Body of pancreas (tissue), 4 donors: ENCODE results near the gene TMTC2. TPM values are rescaled to one million over a fixed set of nuclear protein-coding genes. Genes with fewer than 3 reads are reported as not detected.
"Not testable (repeated sequence)": the region's sequence is repeated elsewhere in the genome, so short reads cannot be mapped to it uniquely, and the experiment has no call there.

ENCODE experiments used
- ATAC-seq: fragments of 150-250 bp; one replicate; pipeline ENCODE4 v1.9.1; 2016
- DNase-seq, 4 donors: peaks; one replicate each; pipeline ENCODE4 v3.0.0-alpha.2; 2019
- H3K27ac ChIP-seq, 4 donors: fragments of 200-600 bp; sonication (generic); 1 replicate in 3 of 4; 2 replicates in 1 of 4; pipeline versions ENCODE4 v1.5.1 to v1.6.1; 2016 to 2019; ENCODE audit warnings: mild to moderate bottlenecking in 1 of 4, mixed read lengths in 1 of 4, moderate library complexity in 1 of 4
- H3K27me3 ChIP-seq, 2 donors: fragments of 200-600 bp; sonication (generic); one replicate each; pipeline ENCODE4 v1.6.0; 2016; ENCODE audit warnings: mild to moderate bottlenecking in 1 of 2
- H3K36me3 ChIP-seq, 2 donors: fragments of 200-600 bp; sonication (generic); replicated peaks in 1 of 2; 2 replicates each; pipeline ENCODE4 v1.5.1; 2016; ENCODE audit warnings: low read depth in 2 of 2; ENCODE audit not compliant: insufficient read depth in 1 of 2
- H3K4me1 ChIP-seq: fragments of 200-600 bp; sonication (generic); one replicate; pipeline ENCODE4 v1.6.0; 2016
- H3K4me3 ChIP-seq, 2 donors: fragments of 200-600 bp; sonication (generic); 1 replicate in 1 of 2; 2 replicates in 1 of 2; pipeline ENCODE4 v1.5.1; 2016 to 2019
- H3K9me3 ChIP-seq, 3 donors: fragments of 200-600 bp; sonication (generic); 1 replicate in 2 of 3; 2 replicates in 1 of 3; pipeline ENCODE4 v1.5.1; 2016
- CTCF ChIP-seq, 7 experiments: fragments of 450-650 bp in 4 of 7; fragments of 200-600 bp in 3 of 7; sonication (generic) in 3 of 7; IDR thresholded peaks; one replicate each; pipeline ENCODE4 v1.5.1; 2016 to 2019; ENCODE audit warnings: antibody characterized with exemption in 7 of 7
- POLR2A ChIP-seq, 3 donors: fragments of 450-650 bp; IDR thresholded peaks; one replicate each; pipeline ENCODE4 v1.6.1; 2016; ENCODE audit warnings: antibody characterized with exemption in 3 of 3, mild to moderate bottlenecking in 2 of 3
- WGBS, 2 donors: methylation state at CpG; one replicate each; pipeline ENCODE4 v1.1.5; 2017; 5-methylcytosine and 5-hydroxymethylcytosine counted together
- intact Hi-C: fragments of 100-400 bp; cut with DNase I; formaldehyde crosslinking; loops from one replicate; pipeline ENCODE4 v1.15.1; 2023
- total RNA-seq, 2 donors: library from RNA; depleted of rRNA; stranded (reverse); fragments of >200 nt; gene quantifications; one replicate each; pipeline ENCODE4 v1.1.0, GENCODE V29; 2016

TMTC2 gene
- total RNA-seq, 2 donors from 2014 or later: 10.4 to 20.1 TPM

GRCh38 chr12:83114966-83115365 is 428.3 kb downstream of the TMTC2 start:
- H3K27me3 ChIP-seq: no peaks in the 10 kb centered on the region

GRCh38 chr12:83117926-83118325 is 431.2 kb downstream of the TMTC2 start:
- H3K4me1 ChIP-seq, H3K27me3 ChIP-seq, ATAC-seq, H3K36me3 ChIP-seq, H3K4me3 ChIP-seq, H3K9me3 ChIP-seq, DNase-seq, intact Hi-C loops, H3K27ac ChIP-seq: not testable (repeated sequence)
- 78 to 91% methylated on average over 3 of the region's 3 CpGs for WGBS, 2 donors

More at GRCh38 chr12:83114966-83115365, 428.3 kb downstream of the TMTC2 start:
- 75 to 80% methylated on average over 4 of the region's 4 CpGs for WGBS, 2 donors
- H3K27ac ChIP-seq: no peak overlapping the region
- intact Hi-C loops: no loop called here
- H3K4me3 ChIP-seq: no peak overlapping the region
- TF ChIP-seq CTCF (IDR thresholded peaks at IDR 0.05) (no peak), POLR2A (IDR thresholded peaks at IDR 0.05) (no peak)
- no peaks in the 10 kb centered on the region for H3K4me1 ChIP-seq
- H3K36me3 ChIP-seq: no peaks in the 10 kb centered on the region
- DNase-seq (no peak), ATAC-seq (no peak)
- no peaks in the 10 kb centered on the region for H3K9me3 ChIP-seq

GRCh38 chr12:83121897-83122622 is 435.4 kb downstream of the TMTC2 start:
- H3K27me3 ChIP-seq: no peaks in the 10 kb centered on the region
- TF ChIP-seq POLR2A (IDR thresholded peaks at IDR 0.05) (no peak), CTCF (IDR thresholded peaks at IDR 0.05) (no peak)
- no peaks in the 10 kb centered on the region for H3K36me3 ChIP-seq
- no peaks in the 10 kb centered on the region for H3K9me3 ChIP-seq
- intact Hi-C loops: no loop called here
- ATAC-seq: no peak
- no peak overlapping the region for H3K27ac ChIP-seq
- no peak overlapping the region for H3K4me3 ChIP-seq
- H3K4me1 ChIP-seq: no peaks in the 10 kb centered on the region
- 88 to 96% methylated on average over 14 to 15 of the region's 15 CpGs for WGBS, 2 donors
- DNase-seq: no peak

- ATAC-seq: no peak
- Histone ChIP-seq H3K9me3 (no peaks in the 10 kb centered on the region), H3K4me1 (no peaks in the 10 kb centered on the region), H3K27ac (no peak overlapping the region), H3K27me3 (no peaks in the 10 kb centered on the region), H3K36me3 (no peaks in the 10 kb centered on the region), H3K4me3 (no peak overlapping the region)
- intact Hi-C loops: no loop called here
- 84 to 94% methylated on average over 3 of the region's 3 CpGs for WGBS, 2 donors
- no peak for TF ChIP-seq CTCF (IDR thresholded peaks at IDR 0.05)
- no peak for DNase-seq
Measured at GRCh38 chr12:83122623-83122934, 435.9 kb downstream of the TMTC2 start.

GRCh38 chr12:83123039-83123438 is 436.3 kb downstream of the TMTC2 start:
- Histone ChIP-seq H3K27me3 (no peaks in the 10 kb centered on the region), H3K27ac (no peak overlapping the region), H3K4me1 (no peaks in the 10 kb centered on the region), H3K4me3 (no peak overlapping the region), H3K9me3 (no peaks in the 10 kb centered on the region), H3K36me3 (no peaks in the 10 kb centered on the region)
- 79 to 81% methylated on average over 2 of the region's 2 CpGs for WGBS, 2 donors
- ATAC-seq: no peak
- TF ChIP-seq POLR2A (IDR thresholded peaks at IDR 0.05) (no peak), CTCF (IDR thresholded peaks at IDR 0.05) (no peak)
- intact Hi-C loops: no loop called here
- no peak for DNase-seq
